ENCODE measurements around the gene HCFC1R1. TPM values are rescaled to one million over a fixed set of nuclear protein-coding genes. Genes with fewer than 3 reads are reported as not detected.

The HCFC1R1 gene
- polyA plus RNA-seq, 3 donors: 16.7 to 27.1 (median 19.9) TPM

GRCh38 chr16:2999929-3000328 lies 23.8 kb downstream of the HCFC1R1 start:
- Mint-ChIP-seq H3K27ac (no peak overlapping the region), H3K4me3 (no peak overlapping the region), H3K4me1 (peaks cover 3% of the 10 kb centered on the region), H3K36me3 (no peaks in the 10 kb centered on the region), H3K27me3 (ENCODE audit: low read depth in 3 of 3) (peaks cover 0 to 17% (median 13%) of the 10 kb centered on the region in 3 donors), H3K9me3 (peaks cover 0 to 2% (median 0%) of the 10 kb centered on the region in 7 donors)
- no peak overlapping the region for H3K27ac ChIP-seq (ENCODE audit: low read depth in 1 of 2, low read length in 2 of 2)
- H3K4me3 ChIP-seq (replicated peaks in 1 of 3; ENCODE audit: low read depth in 2 of 3, low read length in 3 of 3): no peak overlapping the region
- peaks cover 0 to 1% of the 10 kb centered on the region in 2 donors for H3K27me3 ChIP-seq (ENCODE audit: control insufficient read depth in 2 of 2, insufficient read depth in 2 of 2, low read length in 2 of 2)
- no peak for DNase-seq
- H3K4me1 ChIP-seq (ENCODE audit: control insufficient read depth in 1 of 2, insufficient read depth in 2 of 2, low read length in 2 of 2): peaks cover 3 to 4% of the 10 kb centered on the region in 2 donors
- H3K4me2 ChIP-seq (replicated peaks; ENCODE audit: extremely low read depth, low read length, poor library complexity, severe bottlenecking): no peak overlapping the region
- H3K36me3 ChIP-seq (replicated peaks in 1 of 2; ENCODE audit: control insufficient read depth in 1 of 2, insufficient read depth in 2 of 2, low read length in 2 of 2): no peaks in the 10 kb centered on the region
- no peak overlapping the region for H3K9ac ChIP-seq (ENCODE audit: insufficient read depth, low read length, poor library complexity, severe bottlenecking)
- intact Hi-C loops (cut with micrococcal nuclease): loop anchor here in 1 of 2 donors (2.0 to 5.0 kb wide), 2 partner anchors 15 to 32 kb away; no protein-coding TSS in a partner anchor
- TF ChIP-seq, protein P1, sequence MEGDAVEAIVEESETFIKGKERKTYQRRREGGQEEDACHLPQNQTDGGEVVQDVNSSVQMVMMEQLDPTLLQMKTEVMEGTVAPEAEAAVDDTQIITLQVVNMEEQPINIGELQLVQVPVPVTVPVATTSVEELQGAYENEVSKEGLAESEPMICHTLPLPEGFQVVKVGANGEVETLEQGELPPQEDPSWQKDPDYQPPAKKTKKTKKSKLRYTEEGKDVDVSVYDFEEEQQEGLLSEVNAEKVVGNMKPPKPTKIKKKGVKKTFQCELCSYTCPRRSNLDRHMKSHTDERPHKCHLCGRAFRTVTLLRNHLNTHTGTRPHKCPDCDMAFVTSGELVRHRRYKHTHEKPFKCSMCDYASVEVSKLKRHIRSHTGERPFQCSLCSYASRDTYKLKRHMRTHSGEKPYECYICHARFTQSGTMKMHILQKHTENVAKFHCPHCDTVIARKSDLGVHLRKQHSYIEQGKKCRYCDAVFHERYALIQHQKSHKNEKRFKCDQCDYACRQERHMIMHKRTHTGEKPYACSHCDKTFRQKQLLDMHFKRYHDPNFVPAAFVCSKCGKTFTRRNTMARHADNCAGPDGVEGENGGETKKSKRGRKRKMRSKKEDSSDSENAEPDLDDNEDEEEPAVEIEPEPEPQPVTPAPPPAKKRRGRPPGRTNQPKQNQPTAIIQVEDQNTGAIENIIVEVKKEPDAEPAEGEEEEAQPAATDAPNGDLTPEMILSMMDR (IDR thresholded peaks at IDR 0.05): no peak
- no peaks in the 10 kb centered on the region for H3K79me2 ChIP-seq (ENCODE audit: insufficient read depth, low read length)
- H2AFZ ChIP-seq (ENCODE audit: insufficient read depth, low read depth, low read length, poor library complexity, severe bottlenecking): no peak overlapping the region
- WGBS (ENCODE audit: insufficient coverage): 97% methylated on average over 5 of the region's 6 CpGs
- no peaks in the 10 kb centered on the region for H3K9me3 ChIP-seq (replicated peaks in 1 of 2; ENCODE audit: control insufficient read depth in 1 of 2, insufficient read depth in 1 of 2, low read length in 2 of 2)
- H4K20me1 ChIP-seq (ENCODE audit: insufficient read depth, low read length): no peaks in the 10 kb centered on the region

DNA sequence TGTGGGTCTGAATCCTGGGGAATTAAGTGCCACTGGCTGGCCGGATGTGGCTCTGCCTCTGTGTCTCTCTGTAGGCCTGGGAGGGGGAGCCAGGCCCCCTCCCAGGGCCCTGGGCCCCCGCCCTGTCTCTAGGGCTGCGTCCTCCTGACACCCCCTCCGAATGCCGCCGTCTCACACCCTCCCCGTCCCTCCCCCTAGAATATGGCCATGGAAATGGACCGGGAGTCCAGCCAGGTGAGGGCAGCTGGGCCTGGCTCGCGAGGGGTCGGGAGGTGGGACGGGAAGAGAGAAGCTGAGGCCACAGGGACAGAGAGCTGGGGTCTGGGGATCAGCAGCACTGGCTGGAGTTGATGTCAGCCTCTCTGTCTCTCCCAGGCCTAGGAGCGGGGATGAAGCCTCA lies 27.4 kb downstream of the HCFC1R1 start:
- 97% methylated on average over 6 of the region's 13 CpGs for WGBS (ENCODE audit: insufficient coverage)

More for the DNA sequence above, 27.4 kb downstream of the HCFC1R1 start:
- peaks cover 0 to 13% (median 8%) of the 10 kb centered on the region in 3 donors for H3K27me3 Mint-ChIP-seq (ENCODE audit: low read depth in 3 of 3)
- H3K9me3 Mint-ChIP-seq: no peaks in the 10 kb centered on the region
- H3K4me3 Mint-ChIP-seq: no peak overlapping the region
- Histone ChIP-seq H3K9me3 (replicated peaks in 1 of 2; ENCODE audit: control insufficient read depth in 1 of 2, insufficient read depth in 1 of 2, low read length in 2 of 2) (no peaks in the 10 kb centered on the region), H3K27me3 (ENCODE audit: control insufficient read depth in 2 of 2, insufficient read depth in 2 of 2, low read length in 2 of 2) (no peaks in the 10 kb centered on the region), H4K20me1 (ENCODE audit: insufficient read depth, low read length) (no peaks in the 10 kb centered on the region), H2AFZ (ENCODE audit: insufficient read depth, low read depth, low read length, poor library complexity, severe bottlenecking) (no peak overlapping the region), H3K4me3 (replicated peaks in 1 of 3; ENCODE audit: low read depth in 2 of 3, low read length in 3 of 3) (no peak overlapping the region), H3K4me2 (replicated peaks; ENCODE audit: extremely low read depth, low read length, poor library complexity, severe bottlenecking) (no peak overlapping the region), H3K4me1 (ENCODE audit: control insufficient read depth in 1 of 2, insufficient read depth in 2 of 2, low read length in 2 of 2) (no peaks in the 10 kb centered on the region), H3K9ac (ENCODE audit: insufficient read depth, low read length, poor library complexity, severe bottlenecking) (no peak overlapping the region), H3K27ac (ENCODE audit: low read depth in 1 of 2, low read length in 2 of 2) (no peak overlapping the region), H3K79me2 (ENCODE audit: insufficient read depth, low read length) (no peaks in the 10 kb centered on the region), H3K36me3 (replicated peaks in 1 of 2; ENCODE audit: control insufficient read depth in 1 of 2, insufficient read depth in 2 of 2, low read length in 2 of 2) (no peaks in the 10 kb centered on the region)
- H3K27ac Mint-ChIP-seq: no peak overlapping the region
- TF ChIP-seq, protein P1 (IDR thresholded peaks at IDR 0.05): no peak
- no peaks in the 10 kb centered on the region for H3K4me1 Mint-ChIP-seq
- intact Hi-C loops (cut with micrococcal nuclease): loop anchor here in 1 of 2 donors (5.0 kb wide), 1 partner anchor 36 kb away; no protein-coding TSS in a partner anchor
- no peak for DNase-seq
- H3K36me3 Mint-ChIP-seq: no peaks in the 10 kb centered on the region

Measured in CD14-positive monocyte (primary cell).